Activated CD4-positive, alpha-beta T cell treated with anti-CD3 and anti-CD28 coated beads, Interleukin-2, amount 50 U/mL, for 48 hours (primary cell): ENCODE data around the gene AOPEP.
"Not testable (repeated sequence)": the region's sequence is repeated elsewhere in the genome, so short reads cannot be mapped to it uniquely, and the experiment has no call there.

Experiments used
- DNase-seq, 2 experiments: peaks; one replicate each; pipeline ENCODE4 v3.0.0-alpha.2; 2020

The AOPEP gene

GRCh38 chr9:94819161-94819687 lies 92.7 kb downstream of the AOPEP start:
- no peak for DNase-seq

GRCh38 chr9:94821098-94821887 lies 94.8 kb downstream of the AOPEP start:
- DNase-seq = peak in 1 of 2 experiments; percentile 7

GRCh38 chr9:94822273-94822672 lies 95.8 kb downstream of the AOPEP start:
- DNase-seq = no peak

DNA sequence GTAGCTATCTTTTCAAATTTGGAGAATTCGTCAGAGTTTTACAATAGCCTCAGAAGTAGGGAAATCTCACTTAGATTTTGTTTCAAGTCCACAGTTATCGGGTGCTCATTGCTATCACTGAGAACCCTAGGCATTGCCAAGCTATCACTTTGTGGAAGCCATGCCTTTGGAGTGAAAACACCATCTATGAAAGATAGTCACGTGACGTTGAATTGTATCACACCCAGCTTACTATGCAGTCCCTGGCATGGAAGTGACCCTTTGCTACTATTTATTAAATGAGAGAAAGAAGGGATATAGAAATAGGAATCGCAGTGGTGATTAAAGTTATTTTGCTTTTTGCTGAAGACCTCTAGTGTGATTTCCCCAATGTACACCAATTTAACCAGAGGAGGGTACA lies 97.2 kb downstream of the AOPEP start:
- DNase-seq = no peak

DNA sequence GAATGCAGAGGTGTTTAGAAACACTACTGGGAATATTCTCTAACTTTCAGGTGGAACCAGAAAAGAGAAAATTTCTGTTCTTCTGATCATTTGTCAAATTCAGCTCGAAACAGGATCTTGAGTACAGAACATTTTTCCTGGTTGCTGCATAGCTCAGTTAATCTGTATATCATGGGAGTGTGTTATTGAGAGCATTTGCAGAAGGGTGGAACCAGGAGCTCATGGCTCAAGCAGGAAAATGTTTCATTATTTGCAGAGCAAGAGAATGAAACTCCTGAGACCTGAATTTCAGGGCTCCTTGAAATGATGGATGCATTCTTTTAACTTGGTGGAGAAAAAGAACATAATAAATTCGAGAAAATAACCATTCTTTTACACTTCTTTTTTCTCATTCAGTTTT lies 97.9 kb downstream of the AOPEP start:
- no peak for DNase-seq

DNA sequence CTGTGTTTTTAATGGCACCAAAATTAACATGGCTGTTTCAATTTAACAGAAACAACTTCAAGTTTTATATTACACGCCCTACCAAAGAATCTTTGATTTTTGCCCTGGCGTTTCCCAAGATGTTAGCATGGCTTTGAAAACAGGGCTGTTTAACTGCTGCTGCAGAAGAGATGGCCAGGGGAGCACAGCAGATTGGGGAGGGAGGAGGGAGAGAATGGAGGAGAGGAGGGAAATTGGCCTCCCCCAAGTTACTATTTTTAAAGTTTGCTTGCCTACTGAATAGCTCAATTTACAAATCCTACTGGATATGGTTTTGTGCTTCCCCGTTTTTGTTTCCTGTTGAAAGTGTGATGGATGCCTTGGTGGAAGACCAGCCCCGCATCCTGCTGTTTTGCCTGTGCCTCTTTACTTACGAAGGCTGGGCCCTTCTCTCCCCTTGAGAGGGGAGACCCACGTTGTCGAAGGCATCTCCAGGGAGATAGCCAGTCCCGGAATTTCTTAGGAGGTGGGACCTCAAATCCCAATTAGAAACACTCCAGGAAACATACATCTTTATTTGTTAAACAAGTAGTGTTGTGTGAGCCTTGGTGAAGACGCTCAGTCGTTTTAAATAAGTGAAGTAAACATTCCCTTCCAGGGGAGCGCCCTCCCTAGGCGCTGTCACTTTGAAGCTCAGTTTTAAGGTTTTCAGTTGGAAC lies 98.6 kb downstream of the AOPEP start:
- no peak for DNase-seq

DNA sequence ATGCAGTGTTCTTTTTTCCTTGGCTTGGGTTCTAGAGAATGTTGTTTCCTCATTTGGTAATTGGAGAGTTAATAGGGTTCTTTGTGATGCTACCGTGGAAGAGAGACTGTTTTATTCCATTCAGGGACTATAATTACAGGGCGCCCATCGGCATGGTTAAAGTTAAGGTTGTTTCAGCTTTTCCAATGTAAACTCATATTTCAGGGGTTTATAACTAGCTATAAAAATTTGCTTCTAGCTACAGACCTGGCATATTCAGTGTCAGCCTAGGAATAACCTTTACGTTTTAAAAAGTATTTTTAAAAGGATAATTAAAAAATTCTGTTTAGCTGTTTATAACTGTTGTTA lies 99.1 kb downstream of the AOPEP start:
- no peak for DNase-seq

DNA sequence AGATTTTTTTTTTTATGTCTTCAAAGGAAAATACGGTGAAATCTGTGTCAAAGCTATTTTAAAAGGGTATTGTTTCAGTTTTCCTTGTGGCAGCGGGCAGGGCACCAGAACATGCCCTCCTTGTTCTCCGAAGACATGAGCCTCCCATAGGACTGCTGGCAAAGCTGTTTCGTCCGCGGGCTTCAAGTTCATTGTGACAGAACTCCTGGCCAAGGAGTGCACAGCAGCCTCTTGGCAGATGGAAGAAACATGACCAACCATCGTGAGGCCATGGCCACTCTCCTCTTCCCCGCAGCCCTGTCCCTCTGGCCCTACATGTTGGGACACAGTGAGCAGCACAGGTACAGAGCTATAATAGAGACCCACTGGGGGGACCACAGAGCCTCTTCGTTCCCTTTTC lies 99.5 kb downstream of the AOPEP start:
- DNase-seq = no peak

- DNase-seq = no peak
These were observed 100.3 kb downstream of the AOPEP start for GRCh38 chr9:94826644-94827410.

GRCh38 chr9:94827584-94828304 lies 101.2 kb downstream of the AOPEP start:
- no peak for DNase-seq

DNA sequence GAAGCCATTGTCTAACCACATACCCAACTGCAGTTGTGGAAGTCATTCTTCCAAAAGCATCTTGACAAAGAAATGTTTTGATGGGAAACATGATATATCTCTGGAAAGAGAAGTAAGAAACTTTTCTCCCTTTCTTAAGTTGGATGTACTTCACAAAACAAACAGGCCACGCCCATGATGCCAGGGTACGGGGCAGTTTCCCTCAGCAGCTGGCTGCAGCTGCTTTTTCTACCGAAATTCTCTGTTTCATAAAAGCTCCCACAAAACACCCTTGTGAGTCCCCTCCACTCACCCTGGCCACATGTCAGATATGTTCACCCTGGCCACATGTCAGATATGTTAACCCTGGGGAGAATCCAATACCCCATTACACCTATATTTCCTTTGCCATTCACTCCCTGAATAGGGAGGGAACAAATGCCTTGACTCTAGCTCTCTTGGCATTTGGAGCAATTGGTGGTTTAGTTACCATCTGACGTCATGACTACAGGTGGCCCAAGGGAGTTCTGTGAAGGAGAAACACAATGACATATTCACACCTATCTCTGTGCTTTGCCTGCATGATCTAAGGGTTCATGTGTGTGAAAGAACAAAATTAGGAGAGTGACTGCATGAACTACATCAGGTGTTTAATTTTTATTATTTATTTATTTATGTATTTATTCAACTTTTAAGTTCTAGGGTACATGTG lies 103.0 kb downstream of the AOPEP start:
- DNase-seq = no peak

GRCh38 chr9:94830071-94830604 lies 103.6 kb downstream of the AOPEP start:
- DNase-seq = not testable (repeated sequence)

GRCh38 chr9:94833802-94834201 lies 107.3 kb downstream of the AOPEP start:
- DNase-seq = no peak

- no peak for DNase-seq
These were observed 110.9 kb downstream of the AOPEP start for GRCh38 chr9:94837404-94837803.

DNA sequence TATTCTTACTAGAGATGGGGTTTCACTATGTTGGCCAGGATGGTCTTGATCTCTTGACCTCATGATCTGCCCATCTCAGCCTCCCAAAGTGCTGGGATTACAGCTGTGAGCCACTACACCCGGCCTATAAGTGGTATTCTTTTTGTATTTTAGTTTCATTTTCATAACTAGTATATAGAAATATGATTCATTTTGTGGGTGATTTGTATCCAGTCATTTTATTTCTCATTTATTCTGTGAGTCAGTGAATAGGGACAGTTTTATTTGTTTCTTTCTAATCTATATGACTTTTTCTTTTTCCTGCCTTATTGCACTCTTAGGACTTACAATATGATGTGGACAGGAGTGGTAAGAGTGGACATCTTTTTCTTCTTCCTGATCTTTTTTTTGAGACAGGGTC lies 112.9 kb downstream of the AOPEP start:
- peak; percentile 20 for DNase-seq

- no peak for DNase-seq
These were observed 114.2 kb downstream of the AOPEP start for GRCh38 chr9:94840738-94841137.

DNA sequence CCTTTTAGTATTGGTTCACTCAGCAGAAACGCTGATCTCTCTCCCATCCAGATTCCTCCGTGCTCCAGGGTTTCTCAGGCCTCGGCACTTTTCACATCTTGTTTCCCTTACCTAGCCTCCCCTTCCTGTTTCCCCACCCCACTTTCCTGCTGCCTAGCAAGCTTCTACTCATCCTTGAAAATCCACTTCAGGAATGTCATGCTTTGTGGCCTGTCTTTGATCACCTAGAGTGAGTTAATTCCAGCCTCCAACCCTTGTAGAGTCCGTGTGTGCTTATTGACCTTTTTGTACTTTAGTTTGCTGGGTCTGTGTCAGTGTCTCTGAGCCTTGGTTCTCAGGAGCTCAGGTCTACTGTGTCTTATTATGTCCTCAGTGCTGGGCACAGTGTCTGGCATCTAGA lies 116.6 kb downstream of the AOPEP start:
- no peak for DNase-seq

DNA sequence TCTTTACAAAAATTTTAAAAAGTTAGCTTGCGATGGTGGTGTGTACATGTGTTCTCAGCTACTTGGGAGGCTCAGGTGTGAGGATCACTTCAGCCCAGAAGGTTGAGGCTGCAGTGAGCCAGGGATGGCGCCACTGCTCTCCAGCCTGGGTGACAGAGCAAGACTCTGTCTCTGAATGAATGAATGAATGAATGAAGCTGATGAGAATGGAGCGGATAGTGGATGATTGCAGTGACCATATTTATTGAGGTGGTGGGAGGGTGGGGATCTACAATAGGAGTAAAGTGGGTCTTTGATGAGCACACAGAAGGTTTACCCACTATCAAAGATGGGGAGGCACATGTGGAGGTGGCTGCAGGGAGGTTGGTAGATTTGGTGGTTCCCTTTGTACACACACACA lies 120.2 kb downstream of the AOPEP start:
- no peak for DNase-seq

DNA sequence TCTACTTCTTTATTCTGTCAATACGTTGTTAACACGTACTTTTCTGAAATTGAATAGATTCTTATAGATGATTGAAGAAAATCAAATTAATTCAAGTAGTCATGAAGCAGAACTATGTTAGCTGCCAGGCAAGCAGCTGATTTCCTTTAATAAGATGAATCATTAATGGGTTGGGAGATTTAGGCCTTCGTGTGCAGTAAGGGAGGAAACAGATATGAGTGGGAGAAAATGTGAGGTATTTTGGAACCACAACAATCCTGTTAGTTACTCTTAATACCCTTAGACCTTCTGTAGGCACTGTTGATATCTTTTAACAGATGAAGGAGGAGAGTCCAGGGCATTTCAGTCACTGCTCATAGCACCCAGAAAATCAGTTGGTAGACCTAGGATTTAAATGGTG lies 121.0 kb downstream of the AOPEP start:
- DNase-seq = no peak

- not testable (repeated sequence) for DNase-seq
These were observed 122.3 kb downstream of the AOPEP start for GRCh38 chr9:94848791-94849190.

DNA sequence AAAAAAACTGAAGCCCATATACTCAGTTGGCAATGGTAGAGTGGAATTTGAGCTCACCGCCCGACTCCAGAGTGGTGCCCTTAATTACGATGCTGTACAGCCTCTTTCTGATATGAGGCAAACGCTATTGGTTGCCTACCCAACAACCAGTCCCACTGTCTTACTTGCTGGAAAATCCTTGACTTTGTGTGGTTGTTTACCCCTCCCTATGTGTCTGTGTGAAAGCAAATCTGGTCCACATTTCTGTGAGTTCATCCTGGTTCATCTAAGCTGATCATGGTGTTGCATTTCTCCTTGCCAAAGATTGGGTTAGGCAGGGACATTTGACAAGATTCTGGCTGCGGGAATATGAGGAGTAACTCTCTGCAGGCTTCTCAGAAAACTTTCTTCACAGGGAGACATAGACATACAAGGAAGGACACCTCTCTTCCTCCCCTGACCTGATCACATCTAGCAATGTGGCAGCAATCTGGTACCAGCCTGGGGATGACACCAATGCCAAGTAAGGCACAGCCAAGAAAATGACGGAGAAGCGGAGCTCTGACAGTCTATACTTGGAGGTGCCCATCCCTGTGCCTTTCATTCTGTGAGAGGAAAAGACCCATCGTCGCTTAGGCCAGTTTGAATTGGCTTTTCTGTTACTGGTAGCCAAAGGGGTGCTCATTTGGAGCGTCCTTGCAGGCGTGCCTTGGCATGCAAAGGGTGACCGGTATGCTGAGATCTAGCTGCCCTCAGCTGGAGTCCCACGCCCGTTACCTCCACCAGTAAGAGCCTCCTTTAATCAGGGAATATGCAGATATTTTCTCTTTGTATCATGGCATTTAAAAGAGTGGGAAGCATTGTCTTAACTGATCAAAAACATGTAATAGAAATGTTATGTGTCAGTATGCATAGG lies 124.3 kb downstream of the AOPEP start:
- no peak for DNase-seq
